Measurements from ENCODE around the gene UST. TPM values are rescaled to one million over a fixed set of nuclear protein-coding genes. Genes with fewer than 3 reads are reported as not detected.

Gene UST
- total RNA-seq, 4 donors from 2014 or later: 16.7 to 19.5 (median 18.1) TPM

DNA sequence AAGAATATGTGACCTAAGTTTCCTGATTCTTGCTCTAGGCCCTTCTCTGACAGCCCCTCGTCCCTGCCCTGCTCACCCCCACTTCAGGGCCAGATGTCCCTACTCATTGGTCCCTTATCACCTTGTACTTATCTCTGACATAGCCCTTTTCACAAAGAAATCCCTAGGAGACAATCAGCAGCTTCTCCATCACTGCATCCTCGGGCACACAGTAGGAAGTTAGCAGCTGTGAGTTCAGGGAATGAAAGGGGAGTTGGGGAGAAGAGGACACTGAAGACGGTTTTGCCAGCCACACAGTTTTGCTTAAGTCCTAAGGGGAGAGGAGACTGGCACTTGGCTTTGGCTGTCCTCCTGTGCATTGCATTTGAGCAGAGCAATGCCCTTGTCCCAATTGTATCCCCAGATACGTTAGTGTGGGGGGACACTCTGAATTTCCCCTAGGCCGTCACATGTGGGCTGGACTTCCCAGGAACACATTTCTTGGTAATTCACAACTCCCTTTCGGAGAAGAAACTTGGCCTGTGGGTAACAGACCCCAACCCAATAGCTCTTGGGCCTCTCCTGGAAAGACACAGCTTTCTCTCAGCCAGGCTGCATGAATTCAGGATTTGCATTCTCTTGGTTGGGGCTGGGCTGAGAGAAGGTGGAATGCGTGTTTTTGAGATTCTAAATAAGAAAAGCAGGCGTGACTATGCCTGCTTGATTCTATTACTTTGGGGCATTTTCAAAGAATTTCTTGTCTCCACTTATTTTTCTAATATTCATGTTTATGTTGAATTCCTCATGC, 177.6 kb downstream of the UST start:
- Histone ChIP-seq H3K9me3 (no peaks in the 10 kb centered on the region), H3K27ac (no peak overlapping the region), H3K4me1 (no peaks in the 10 kb centered on the region), H3K27me3 (no peaks in the 10 kb centered on the region), H3K4me3 (no peak overlapping the region), H3K36me3 (no peaks in the 10 kb centered on the region)
- DNase-seq (ENCODE audit: low spot score in 2 of 2): no peak
- WGBS: 84% methylated on average over 8 of the region's 8 CpGs
- TF ChIP-seq EP300 (IDR thresholded peaks at IDR 0.05): no peak
- TF ChIP-seq, protein P1, sequence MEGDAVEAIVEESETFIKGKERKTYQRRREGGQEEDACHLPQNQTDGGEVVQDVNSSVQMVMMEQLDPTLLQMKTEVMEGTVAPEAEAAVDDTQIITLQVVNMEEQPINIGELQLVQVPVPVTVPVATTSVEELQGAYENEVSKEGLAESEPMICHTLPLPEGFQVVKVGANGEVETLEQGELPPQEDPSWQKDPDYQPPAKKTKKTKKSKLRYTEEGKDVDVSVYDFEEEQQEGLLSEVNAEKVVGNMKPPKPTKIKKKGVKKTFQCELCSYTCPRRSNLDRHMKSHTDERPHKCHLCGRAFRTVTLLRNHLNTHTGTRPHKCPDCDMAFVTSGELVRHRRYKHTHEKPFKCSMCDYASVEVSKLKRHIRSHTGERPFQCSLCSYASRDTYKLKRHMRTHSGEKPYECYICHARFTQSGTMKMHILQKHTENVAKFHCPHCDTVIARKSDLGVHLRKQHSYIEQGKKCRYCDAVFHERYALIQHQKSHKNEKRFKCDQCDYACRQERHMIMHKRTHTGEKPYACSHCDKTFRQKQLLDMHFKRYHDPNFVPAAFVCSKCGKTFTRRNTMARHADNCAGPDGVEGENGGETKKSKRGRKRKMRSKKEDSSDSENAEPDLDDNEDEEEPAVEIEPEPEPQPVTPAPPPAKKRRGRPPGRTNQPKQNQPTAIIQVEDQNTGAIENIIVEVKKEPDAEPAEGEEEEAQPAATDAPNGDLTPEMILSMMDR (IDR thresholded peaks at IDR 0.05): no peak
- TF ChIP-seq POLR2AphosphoS5 (IDR thresholded peaks at IDR 0.05): no peak
- no peak for TF ChIP-seq POLR2A (IDR thresholded peaks at IDR 0.05)

DNA sequence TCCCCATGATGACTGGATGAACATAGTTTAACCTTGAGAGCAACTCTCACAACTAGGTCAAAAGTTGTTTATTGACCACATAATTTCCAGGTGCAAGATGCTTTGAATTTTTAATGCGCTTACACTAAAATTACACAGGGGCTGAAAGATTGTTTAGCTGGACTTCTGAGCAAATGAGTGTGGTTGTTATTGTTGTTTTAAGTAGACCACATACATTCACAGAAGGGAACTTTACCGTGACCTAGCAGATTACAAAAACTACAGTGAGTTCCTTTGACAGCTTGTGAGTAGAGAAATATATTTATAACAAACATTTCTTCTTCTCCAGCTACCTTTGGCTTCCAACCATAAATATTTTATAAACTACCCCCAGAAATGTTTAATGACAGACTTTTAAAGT, 178.9 kb downstream of the UST start:
- 93% methylated on average over 2 of the region's 2 CpGs for WGBS
- H3K27ac ChIP-seq: no peak overlapping the region
- no peaks in the 10 kb centered on the region for H3K9me3 ChIP-seq
- DNase-seq (ENCODE audit: low spot score in 2 of 2): no peak
- no peaks in the 10 kb centered on the region for H3K4me1 ChIP-seq
- no peaks in the 10 kb centered on the region for H3K27me3 ChIP-seq
- no peaks in the 10 kb centered on the region for H3K36me3 ChIP-seq
- no peak for TF ChIP-seq EP300 (IDR thresholded peaks at IDR 0.05)
- no peak for TF ChIP-seq POLR2A (IDR thresholded peaks at IDR 0.05)
- TF ChIP-seq, protein P1 (IDR thresholded peaks at IDR 0.05): no peak
- TF ChIP-seq POLR2AphosphoS5 (IDR thresholded peaks at IDR 0.05): no peak
- no peak overlapping the region for H3K4me3 ChIP-seq

GRCh38 chr6:148926478-148926877, 179.6 kb downstream of the UST start:
- Histone ChIP-seq H3K27me3 (no peaks in the 10 kb centered on the region), H3K36me3 (no peaks in the 10 kb centered on the region), H3K4me3 (no peak overlapping the region), H3K4me1 (no peaks in the 10 kb centered on the region), H3K9me3 (no peaks in the 10 kb centered on the region), H3K27ac (no peak overlapping the region)
- DNase-seq (ENCODE audit: low spot score in 2 of 2): peak in 1 of 2 donors; percentile 73
- peak in 2 of 3 donors; percentile 35 to 57 for TF ChIP-seq POLR2AphosphoS5 (IDR thresholded peaks at IDR 0.05)
- TF ChIP-seq EP300 (IDR thresholded peaks at IDR 0.05): no peak
- 66% methylated on average over 2 of the region's 2 CpGs for WGBS

DNA sequence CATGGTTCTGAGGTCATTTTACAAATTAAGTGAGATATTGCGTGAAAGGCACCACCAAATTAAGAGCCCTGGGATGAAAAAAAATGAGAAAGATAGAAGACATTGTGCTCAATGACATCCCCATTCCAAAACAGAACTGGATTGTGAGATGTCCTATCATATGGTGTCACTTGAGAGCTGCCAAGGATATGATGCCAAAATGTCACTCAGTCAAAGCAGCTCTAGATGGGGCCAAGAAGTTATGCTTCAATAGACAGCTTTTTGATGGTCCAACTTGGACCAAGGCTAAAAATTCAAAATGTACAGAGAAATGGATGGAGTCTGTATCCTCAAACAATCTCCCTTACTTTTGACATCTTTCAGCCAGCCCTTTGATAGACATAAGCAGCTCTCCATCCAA, 180.8 kb downstream of the UST start:
- no peaks in the 10 kb centered on the region for H3K27me3 ChIP-seq
- no peak for DNase-seq (ENCODE audit: low spot score in 2 of 2)
- no peaks in the 10 kb centered on the region for H3K9me3 ChIP-seq
- no peaks in the 10 kb centered on the region for H3K36me3 ChIP-seq
- no peak overlapping the region for H3K27ac ChIP-seq
- TF ChIP-seq POLR2AphosphoS5 (IDR thresholded peaks at IDR 0.05) (no peak), POLR2A (IDR thresholded peaks at IDR 0.05) (no peak), EP300 (IDR thresholded peaks at IDR 0.05) (no peak)
- TF ChIP-seq, protein P1 (IDR thresholded peaks at IDR 0.05): no peak
- WGBS: 97% methylated on average over 1 of the region's 1 CpG
- H3K4me1 ChIP-seq: no peaks in the 10 kb centered on the region
- no peak overlapping the region for H3K4me3 ChIP-seq

- H3K4me3 ChIP-seq: no peak overlapping the region
- no peak for DNase-seq (ENCODE audit: low spot score in 2 of 2)
- no peaks in the 10 kb centered on the region for H3K27me3 ChIP-seq
- TF ChIP-seq, protein P1 (IDR thresholded peaks at IDR 0.05): no peak
- TF ChIP-seq EP300 (IDR thresholded peaks at IDR 0.05) (no peak), POLR2AphosphoS5 (IDR thresholded peaks at IDR 0.05) (no peak), POLR2A (IDR thresholded peaks at IDR 0.05) (no peak)
- no peaks in the 10 kb centered on the region for H3K36me3 ChIP-seq
- no peaks in the 10 kb centered on the region for H3K9me3 ChIP-seq
- WGBS: 100% methylated on average over 1 of the region's 1 CpG
- peaks cover 2% of the 10 kb centered on the region for H3K4me1 ChIP-seq
- H3K27ac ChIP-seq: no peak overlapping the region
Observed at GRCh38 chr6:148928811-148929210, 182.0 kb downstream of the UST start.
